Measurements from ENCODE around the gene APOA5. TPM values are rescaled to one million over a fixed set of nuclear protein-coding genes. Genes with fewer than 3 reads are reported as not detected.
A peak's percentile ranks its signal among the peaks of the same experiment; 100 is the strongest.

The APOA5 gene
- total and polyA plus RNA-seq, 2 of the 13 experiments (the other 11 are each of a cell fraction or from before 2014, with no cell fraction given): 44.0 to 49.1 TPM

- peak; percentile 75 for TF ChIP-seq ZFX (CRISPR knock-in tag; IDR thresholded peaks at IDR 0.05; ENCODE audit: low read depth)
- 0 out of 2 replicates have a peak, but pooled peaks have one; percentile 17 for TF ChIP-seq MTERF4 (CRISPR knock-in tag; IDR thresholded peaks at IDR 0.05)
- TF ChIP-seq GTF2F1 (IDR thresholded peaks at IDR 0.05; ENCODE audit: low read length): no peak
- no peak for TF ChIP-seq U2AF2 (IDR thresholded peaks at IDR 0.05; ENCODE audit: low read depth, low read length)
- TF ChIP-seq ZNF577 (CRISPR knock-in tag; IDR thresholded peaks at IDR 0.05; ENCODE audit: borderline replicate concordance, low read depth): no peak
- peak; percentile 40; the same call in 1 of the 2 replicates for TF ChIP-seq HMG20B (CRISPR knock-in tag; conservative IDR thresholded peaks at IDR 0.05)
- no peak for TF ChIP-seq SATB2 (CRISPR knock-in tag; IDR thresholded peaks at IDR 0.05)
- TF ChIP-seq SNRNP70 (IDR thresholded peaks at IDR 0.05; ENCODE audit: low read depth, low read length): no peak
- 0 out of 2 replicates have a peak, but pooled peaks have one; percentile 27 for TF ChIP-seq ZNF143 (CRISPR knock-in tag; IDR thresholded peaks at IDR 0.05)
- no peak for TF ChIP-seq ZMAT5 (CRISPR knock-in tag; IDR thresholded peaks at IDR 0.05; ENCODE audit: borderline replicate concordance, low read depth)
- TF ChIP-seq ZBTB10 (CRISPR knock-in tag; IDR thresholded peaks at IDR 0.05; ENCODE audit: borderline replicate concordance): peak; percentile 84
- peak; percentile 11; the same call in 1 of the 2 replicates for TF ChIP-seq ZBTB3 (CRISPR knock-in tag; IDR thresholded peaks at IDR 0.05; ENCODE audit: borderline replicate concordance, low read depth)
- no peak for TF ChIP-seq RBM22 (optimal IDR thresholded peaks at IDR 0.05; ENCODE audit: low read length)
- TF ChIP-seq SAFB2 (CRISPR knock-in tag; IDR thresholded peaks at IDR 0.05; ENCODE audit: borderline replicate concordance, low read depth): no peak; the same call in 1 of the 2 replicates
- TF ChIP-seq ZNF891 (CRISPR knock-in tag; IDR thresholded peaks at IDR 0.05): peak; percentile 27; the same call in 1 of the 2 replicates
- TF ChIP-seq HCFC1 (IDR thresholded peaks at IDR 0.05; ENCODE audit: low read depth, low read length): no peak
- TF ChIP-seq SNAPC2 (CRISPR knock-in tag; IDR thresholded peaks at IDR 0.05): no peak
- TF ChIP-seq MXD3 (CRISPR knock-in tag; IDR thresholded peaks at IDR 0.05): no peak
- TF ChIP-seq ZNF501 (CRISPR knock-in tag; IDR thresholded peaks at IDR 0.05): peak; percentile 38; the same call in 1 of the 2 replicates
- peak; percentile 65 for TF ChIP-seq RAD21 (CRISPR knock-in tag; IDR thresholded peaks at IDR 0.05)
- TF ChIP-seq CHCHD3 (CRISPR knock-in tag; IDR thresholded peaks at IDR 0.05): peak; percentile 55
- TF ChIP-seq KMT2A (CRISPR knock-in tag; IDR thresholded peaks at IDR 0.05): no peak
- peak; percentile 86 for TF ChIP-seq SAP130 (CRISPR knock-in tag; IDR thresholded peaks at IDR 0.05; ENCODE audit: low read depth)
- TF ChIP-seq ZNF652 (CRISPR knock-in tag; IDR thresholded peaks at IDR 0.05; ENCODE audit: borderline replicate concordance, low read depth): 0 out of 2 replicates have a peak, but pooled peaks have one; percentile 16
- TF ChIP-seq ATF5 (CRISPR knock-in tag; IDR thresholded peaks at IDR 0.05; ENCODE audit: low read depth): no peak
- TF ChIP-seq SP4 (CRISPR knock-in tag; IDR thresholded peaks at IDR 0.05): peak; percentile 69
- no peak for TF ChIP-seq PHF20 (CRISPR knock-in tag; IDR thresholded peaks at IDR 0.05)
Measured at GRCh38 chr11:116829525-116830183, 38.0 kb upstream of the APOA5 start, which contains the start of gene APOC3 (continued).

All from HepG2 (cell line).